GM18511 (cell line): ENCODE results near the gene PARD3B.

Source experiments
- ATAC-seq: cut with Tn5 transposase; IDR thresholded peaks from one replicate; pipeline ENCODE4 v1.9.1; 2021; ENCODE audit warnings: mild to moderate bottlenecking, moderate library complexity; ENCODE audit not compliant: unreplicated experiment

Gene PARD3B

GRCh38 chr2:205614965-205615364, 1069.7 kb downstream of the PARD3B start:
- ATAC-seq, result no peak

GRCh38 chr2:205617905-205618304, 1072.6 kb downstream of the PARD3B start:
- ATAC-seq, result no peak

- no peak for ATAC-seq
Measured at GRCh38 chr2:205619600-205619999, 1074.3 kb downstream of the PARD3B start.

- ATAC-seq, result no peak
Measured at GRCh38 chr2:205627085-205627484, 1081.8 kb downstream of the PARD3B start.

- no peak for ATAC-seq
Measured at GRCh38 chr2:205628422-205628821, 1083.1 kb downstream of the PARD3B start.

GRCh38 chr2:205629091-205629776, 1084.0 kb downstream of the PARD3B start:
- no peak for ATAC-seq

GRCh38 chr2:205633994-205634393, 1088.7 kb downstream of the PARD3B start:
- no peak for ATAC-seq

- no peak for ATAC-seq
Measured at GRCh38 chr2:205636549-205637319, 1091.5 kb downstream of the PARD3B start.

GRCh38 chr2:205637320-205637602, 1092.0 kb downstream of the PARD3B start:
- no peak for ATAC-seq

GRCh38 chr2:205637779-205638503, 1092.7 kb downstream of the PARD3B start:
- no peak for ATAC-seq

- peak; percentile 53 for ATAC-seq
Measured at GRCh38 chr2:205640716-205641115, 1095.4 kb downstream of the PARD3B start.

- no peak for ATAC-seq
Measured at GRCh38 chr2:205642599-205643356, 1097.5 kb downstream of the PARD3B start.

- ATAC-seq, result no peak
Measured at GRCh38 chr2:205643391-205643885, 1098.2 kb downstream of the PARD3B start.

GRCh38 chr2:205644018-205644417, 1098.7 kb downstream of the PARD3B start:
- no peak for ATAC-seq

GRCh38 chr2:205646680-205647079, 1101.4 kb downstream of the PARD3B start:
- ATAC-seq, result peak; percentile 99

- ATAC-seq, result no peak
Measured at GRCh38 chr2:205650450-205650849, 1105.2 kb downstream of the PARD3B start.

- ATAC-seq, result no peak
Measured at GRCh38 chr2:205650931-205651330, 1105.7 kb downstream of the PARD3B start.

GRCh38 chr2:205651719-205652118, 1106.4 kb downstream of the PARD3B start:
- ATAC-seq, result no peak

GRCh38 chr2:205654878-205655605, 1109.8 kb downstream of the PARD3B start:
- no peak for ATAC-seq

- no peak for ATAC-seq
Measured at GRCh38 chr2:205655779-205656456, 1110.6 kb downstream of the PARD3B start.
